ENCODE data around the gene SKAP1.

The SKAP1 gene

DNA sequence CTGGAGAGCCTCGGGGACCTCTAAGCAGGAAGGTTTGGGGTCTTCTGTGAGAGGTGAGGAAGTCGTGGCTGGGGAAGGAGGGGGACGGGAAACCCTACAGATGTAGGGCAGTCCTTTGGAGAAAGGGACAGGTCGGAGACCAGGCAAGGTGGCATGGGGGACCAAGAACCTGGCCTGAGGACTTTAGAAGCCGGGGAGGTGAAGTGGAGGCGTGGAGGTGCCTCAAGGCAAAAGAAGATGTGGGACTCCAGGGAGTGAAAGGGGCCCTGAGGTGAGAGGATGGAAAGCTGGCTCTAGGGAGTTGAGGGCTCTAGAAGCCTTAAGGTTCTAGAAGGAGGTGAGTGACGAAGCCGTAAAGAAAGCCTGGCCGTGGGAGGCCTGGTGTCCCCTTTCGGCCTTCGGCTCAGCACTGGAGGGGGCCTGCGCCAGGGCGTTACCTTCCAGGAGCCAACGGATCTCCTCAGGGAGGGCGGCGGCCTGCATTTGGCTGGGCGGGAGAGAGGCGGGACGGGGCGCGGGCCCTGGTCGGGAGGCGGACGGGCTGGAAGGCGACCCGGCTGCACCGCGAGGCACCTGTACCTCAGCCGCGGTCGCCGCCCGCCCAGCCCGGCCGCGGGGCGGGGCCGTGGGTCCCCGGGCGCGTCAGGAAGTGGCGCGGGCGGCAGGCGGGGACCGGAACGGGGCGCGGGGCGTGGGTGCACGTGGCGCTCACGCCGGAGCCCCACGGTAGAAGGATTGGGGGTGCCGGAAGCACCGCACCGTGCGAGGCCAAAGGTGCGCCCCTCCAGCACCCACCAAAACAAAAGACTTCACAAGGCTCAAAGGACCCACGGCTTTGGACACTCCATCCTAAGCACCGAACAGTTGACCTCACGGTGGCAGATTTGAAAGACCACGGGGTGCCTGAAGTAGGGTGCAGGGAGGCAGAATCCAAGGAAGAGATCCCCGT lies at the start of gene SKAP1:
TSS of gene SKAP1 (minus strand) at position 577 of the 949 bp plus-strand sequence.
- H3K27ac ChIP-seq, result no peak within 1 kb of the TSS

DNA sequence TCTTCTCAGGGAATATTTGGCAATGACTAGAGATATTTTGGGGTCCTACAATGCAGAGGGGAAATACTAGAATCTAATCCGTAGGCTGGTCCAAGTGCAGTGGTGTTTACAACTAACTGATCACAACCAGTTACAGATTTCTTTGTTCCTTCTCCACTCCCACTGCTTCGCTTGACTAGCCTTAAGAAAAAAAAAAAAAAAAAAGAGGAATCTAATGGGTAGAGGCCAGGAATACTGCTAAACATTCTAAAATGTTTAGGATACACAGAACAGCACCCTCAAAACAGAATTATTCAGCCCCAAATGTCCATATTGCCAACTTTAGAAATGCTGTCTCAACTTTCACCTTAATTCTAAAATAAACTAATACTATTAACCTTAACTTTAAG lies 49.0 kb upstream of the SKAP1 start:
- TF ChIP-seq, protein P1, sequence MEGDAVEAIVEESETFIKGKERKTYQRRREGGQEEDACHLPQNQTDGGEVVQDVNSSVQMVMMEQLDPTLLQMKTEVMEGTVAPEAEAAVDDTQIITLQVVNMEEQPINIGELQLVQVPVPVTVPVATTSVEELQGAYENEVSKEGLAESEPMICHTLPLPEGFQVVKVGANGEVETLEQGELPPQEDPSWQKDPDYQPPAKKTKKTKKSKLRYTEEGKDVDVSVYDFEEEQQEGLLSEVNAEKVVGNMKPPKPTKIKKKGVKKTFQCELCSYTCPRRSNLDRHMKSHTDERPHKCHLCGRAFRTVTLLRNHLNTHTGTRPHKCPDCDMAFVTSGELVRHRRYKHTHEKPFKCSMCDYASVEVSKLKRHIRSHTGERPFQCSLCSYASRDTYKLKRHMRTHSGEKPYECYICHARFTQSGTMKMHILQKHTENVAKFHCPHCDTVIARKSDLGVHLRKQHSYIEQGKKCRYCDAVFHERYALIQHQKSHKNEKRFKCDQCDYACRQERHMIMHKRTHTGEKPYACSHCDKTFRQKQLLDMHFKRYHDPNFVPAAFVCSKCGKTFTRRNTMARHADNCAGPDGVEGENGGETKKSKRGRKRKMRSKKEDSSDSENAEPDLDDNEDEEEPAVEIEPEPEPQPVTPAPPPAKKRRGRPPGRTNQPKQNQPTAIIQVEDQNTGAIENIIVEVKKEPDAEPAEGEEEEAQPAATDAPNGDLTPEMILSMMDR (conservative IDR thresholded peaks at IDR 0.05), result no peak
- no peak overlapping the region for H3K27ac ChIP-seq

More for the DNA sequence above, at the start of gene SKAP1:
- TF ChIP-seq, protein P1 (conservative IDR thresholded peaks at IDR 0.05), result no peak

DNA sequence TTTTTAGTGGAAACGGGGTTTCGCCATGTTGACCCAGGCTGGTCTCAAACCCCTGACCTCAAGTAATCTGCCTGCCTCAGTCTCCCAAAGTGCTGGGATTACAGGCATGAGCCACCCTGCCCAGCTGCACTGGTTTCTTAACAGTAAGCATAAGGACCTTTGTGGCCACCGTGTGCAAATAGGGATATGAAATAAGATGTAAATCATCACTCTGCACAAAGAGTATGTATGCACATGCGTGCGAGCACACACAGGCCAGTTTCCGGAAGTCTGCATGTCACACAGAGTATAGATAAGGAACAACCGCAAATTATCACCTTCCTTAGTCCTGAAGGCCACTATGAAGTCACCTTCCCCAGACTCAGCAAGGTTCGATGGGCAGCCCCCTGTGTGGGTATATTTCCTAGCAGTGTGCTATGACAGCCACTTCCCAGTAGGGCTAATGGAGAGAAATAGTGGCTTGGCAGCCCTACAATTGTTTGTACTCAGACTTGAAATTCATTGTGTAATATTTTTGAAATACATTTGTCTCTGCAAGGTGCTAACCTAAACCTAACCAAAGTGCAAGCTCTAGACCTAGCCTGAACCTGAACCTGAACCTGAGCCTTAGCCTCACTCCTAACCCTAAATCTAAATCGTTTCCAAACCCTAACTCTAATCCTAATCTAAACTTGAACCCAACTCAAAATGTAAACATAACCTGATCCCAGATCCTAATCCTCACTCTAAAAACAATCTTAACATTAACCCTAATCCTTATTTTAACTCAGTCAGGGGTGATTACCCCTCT lies 48.4 kb upstream of the SKAP1 start:
- no peak overlapping the region for H3K27ac ChIP-seq
- TF ChIP-seq, protein P1 (conservative IDR thresholded peaks at IDR 0.05), result no peak

DNA sequence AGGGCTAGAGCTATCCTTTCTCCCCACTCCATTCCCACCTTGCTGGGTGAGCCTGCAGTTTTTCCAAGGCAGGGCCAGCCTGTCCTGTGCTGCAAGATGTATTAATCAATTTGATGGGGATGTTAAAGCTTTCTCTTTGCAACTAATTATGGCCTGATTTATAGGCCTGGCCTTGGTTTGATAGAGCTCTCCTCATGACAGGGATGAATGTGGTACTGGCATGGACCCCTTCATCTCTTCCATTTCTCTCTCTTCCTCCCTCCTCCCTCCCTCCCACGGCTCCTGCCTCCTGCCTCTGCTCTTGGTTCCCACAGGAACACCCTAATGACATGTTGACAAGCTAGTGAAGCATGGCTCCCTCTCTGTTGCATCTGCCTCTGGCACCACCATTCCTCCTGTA lies 47.2 kb upstream of the SKAP1 start:
- no peak overlapping the region for H3K27ac ChIP-seq
- TF ChIP-seq, protein P1 (conservative IDR thresholded peaks at IDR 0.05), result no peak

DNA sequence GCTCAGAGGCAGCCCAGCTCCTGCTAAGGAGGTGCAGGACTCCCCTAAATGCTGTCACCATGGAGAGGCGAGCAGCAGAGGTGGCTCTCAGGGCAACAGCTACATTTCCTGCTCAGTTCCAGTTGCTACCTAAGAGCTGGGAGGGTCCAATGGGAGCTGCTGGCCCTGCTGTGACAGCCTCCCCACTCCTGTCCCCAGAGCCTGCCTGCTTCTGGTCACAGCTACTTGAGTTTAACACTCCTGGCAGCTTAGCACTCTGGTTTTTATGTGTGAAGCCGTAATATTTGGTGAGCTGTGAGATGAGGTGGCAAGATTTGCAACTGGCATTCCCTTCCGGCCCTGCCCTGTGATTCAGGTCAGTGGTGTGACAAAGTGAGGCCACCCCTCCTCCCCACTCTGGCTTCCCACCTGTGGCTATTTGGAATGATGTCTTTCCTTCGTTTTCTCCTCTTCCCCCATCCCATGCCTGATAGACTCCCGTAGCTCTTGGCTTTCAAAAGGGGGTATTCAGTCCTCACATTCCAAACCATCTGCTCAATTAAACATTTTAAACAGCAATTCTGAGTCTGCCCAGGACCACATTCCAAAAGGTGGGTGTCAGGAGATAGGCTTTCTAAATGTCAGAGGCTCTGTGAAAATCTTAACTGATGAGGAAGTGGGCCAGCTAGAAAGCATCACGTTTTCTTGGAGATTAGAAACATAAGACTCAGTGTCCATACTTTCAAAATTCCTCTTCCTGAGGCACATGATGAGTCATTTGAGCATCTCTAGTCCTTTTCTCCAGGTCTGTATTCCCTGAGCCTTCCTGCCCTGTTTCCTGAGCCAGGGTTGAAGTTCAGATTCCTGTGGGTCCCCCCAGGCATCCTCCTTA lies 42.6 kb upstream of the SKAP1 start:
- H3K27ac ChIP-seq, result no peak overlapping the region
- TF ChIP-seq, protein P1 (conservative IDR thresholded peaks at IDR 0.05), result no peak

DNA sequence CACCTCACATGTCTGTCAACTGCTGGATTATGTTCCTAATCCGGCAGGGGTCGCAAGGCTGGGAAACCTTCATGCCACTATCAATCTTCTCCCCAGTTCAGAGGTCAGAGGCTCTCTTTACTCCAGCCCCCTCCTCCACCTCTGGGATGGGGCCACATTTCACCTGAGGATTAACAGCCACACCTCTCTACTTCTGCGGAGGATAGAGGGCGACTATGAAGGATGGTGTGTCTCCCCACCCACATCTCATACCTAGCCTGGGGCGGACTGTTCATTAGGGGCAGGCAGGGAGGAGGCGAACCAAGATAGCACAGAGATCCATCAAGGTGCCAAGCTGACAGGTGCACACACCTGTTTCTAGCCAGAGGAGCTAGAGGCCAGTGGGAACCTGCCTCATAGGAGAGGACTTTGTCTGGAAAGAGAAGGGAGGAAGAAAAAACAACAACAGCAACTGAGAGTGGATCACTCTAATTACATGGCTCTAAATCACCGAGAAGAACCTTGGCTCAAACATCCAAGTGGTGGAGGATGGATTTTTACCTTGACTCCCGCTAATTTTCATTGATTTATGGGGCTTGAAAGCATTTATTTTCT lies 41.9 kb upstream of the SKAP1 start:
- no peak overlapping the region for H3K27ac ChIP-seq
- TF ChIP-seq, protein P1 (conservative IDR thresholded peaks at IDR 0.05), result no peak

All from VCaP (cell line).